Measurements from ENCODE around the gene LRP5.

- TF ChIP-seq GATA3 (IDR thresholded peaks at IDR 0.05; ENCODE audit: low read depth, low read length) (no peak), GATA2 (IDR thresholded peaks at IDR 0.05; ENCODE audit: low read depth, low read length) (no peak)
Observed at GRCh38 chr11:68436162-68436888, 123.9 kb downstream of the LRP5 start.

All from SH-SY5Y (cell line).